ENCODE measurements around the gene PCNX2.

DNA sequence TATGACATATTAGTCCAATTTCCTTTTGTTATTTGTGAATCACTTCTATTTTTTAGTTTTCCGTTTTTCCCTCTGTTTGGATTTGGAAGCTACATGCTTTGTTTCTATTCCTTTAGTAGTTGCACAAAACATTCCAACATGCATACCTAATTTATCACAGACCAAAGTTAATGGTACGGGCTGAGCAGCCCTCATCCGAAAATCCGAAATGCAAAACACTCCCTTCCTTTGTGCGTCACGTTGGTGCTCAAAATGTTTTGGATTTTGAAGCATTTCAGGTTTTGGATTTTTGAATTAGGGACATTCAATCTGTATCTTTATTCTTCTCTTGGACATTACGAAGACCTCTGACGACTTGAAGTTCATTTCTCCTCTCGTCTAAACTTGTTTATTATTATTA lies 124.8 kb downstream of the PCNX2 start:
- TF ChIP-seq, protein P1, sequence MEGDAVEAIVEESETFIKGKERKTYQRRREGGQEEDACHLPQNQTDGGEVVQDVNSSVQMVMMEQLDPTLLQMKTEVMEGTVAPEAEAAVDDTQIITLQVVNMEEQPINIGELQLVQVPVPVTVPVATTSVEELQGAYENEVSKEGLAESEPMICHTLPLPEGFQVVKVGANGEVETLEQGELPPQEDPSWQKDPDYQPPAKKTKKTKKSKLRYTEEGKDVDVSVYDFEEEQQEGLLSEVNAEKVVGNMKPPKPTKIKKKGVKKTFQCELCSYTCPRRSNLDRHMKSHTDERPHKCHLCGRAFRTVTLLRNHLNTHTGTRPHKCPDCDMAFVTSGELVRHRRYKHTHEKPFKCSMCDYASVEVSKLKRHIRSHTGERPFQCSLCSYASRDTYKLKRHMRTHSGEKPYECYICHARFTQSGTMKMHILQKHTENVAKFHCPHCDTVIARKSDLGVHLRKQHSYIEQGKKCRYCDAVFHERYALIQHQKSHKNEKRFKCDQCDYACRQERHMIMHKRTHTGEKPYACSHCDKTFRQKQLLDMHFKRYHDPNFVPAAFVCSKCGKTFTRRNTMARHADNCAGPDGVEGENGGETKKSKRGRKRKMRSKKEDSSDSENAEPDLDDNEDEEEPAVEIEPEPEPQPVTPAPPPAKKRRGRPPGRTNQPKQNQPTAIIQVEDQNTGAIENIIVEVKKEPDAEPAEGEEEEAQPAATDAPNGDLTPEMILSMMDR (IDR thresholded peaks at IDR 0.05) = no peak
- no peak for TF ChIP-seq POLR2A (IDR thresholded peaks at IDR 0.05)

All from body of pancreas (tissue), 4 donors.